SK-N-SH treated with all-trans-retinoic acid at 6 μM for 48 hours (cell line): ENCODE data around the gene ARIH2.

Experiments used
- ATAC-seq: fragments of 200-7000 bp; cut with Tn5 transposase; 3 replicates; pipeline ENCODE4 v1.9.1; 2020; ENCODE audit warnings: mild to moderate bottlenecking, moderate library complexity
- ARNTL ChIP-seq: fragments of 450-650 bp; formaldehyde crosslinking; IDR thresholded peaks from 2 replicates; pipeline ENCODE4 v1.5.0; 2020; ENCODE audit warnings: low read depth, mild to moderate bottlenecking, moderate library complexity, borderline replicate concordance
- BACH2 ChIP-seq: fragments of 250-450 bp; sonication (Bioruptor Pico); IDR thresholded peaks from 2 replicates; pipeline ENCODE4 v1.9.0; 2021; ENCODE audit warnings: mild to moderate bottlenecking, borderline replicate concordance
- ESRRG ChIP-seq: fragments of 250-450 bp; sonication (Bioruptor Pico); IDR thresholded peaks from 2 replicates; pipeline ENCODE4 v1.6.1; 2021; ENCODE audit warnings: mild to moderate bottlenecking
- ISL1 ChIP-seq: fragments of 250-450 bp; sonication (Bioruptor Pico); IDR thresholded peaks from 2 replicates; pipeline ENCODE4 v2.1.2; 2022; ENCODE audit warnings: mild to moderate bottlenecking, moderate library complexity
- OSR1 ChIP-seq: fragments of 250-450 bp; sonication (Bioruptor Pico); IDR thresholded peaks from 2 replicates; pipeline ENCODE4 v1.8.0; 2022; ENCODE audit warnings: moderate library complexity, mild to moderate bottlenecking, inconsistent platforms
- PPARA ChIP-seq: fragments of 250-450 bp; sonication (Bioruptor Pico); IDR thresholded peaks from 2 replicates; pipeline ENCODE4 v1.5.0; 2020; ENCODE audit warnings: mild to moderate bottlenecking, borderline replicate concordance
- RARB ChIP-seq: fragments of 250-450 bp; sonication (Bioruptor Pico); IDR thresholded peaks from 2 replicates; pipeline ENCODE4 v1.8.0; 2021; ENCODE audit warnings: mild to moderate bottlenecking, moderate library complexity
- SNAI2 ChIP-seq: fragments of 250-450 bp; sonication (Bioruptor Pico); IDR thresholded peaks from 2 replicates; pipeline ENCODE4 v1.5.0; 2020; ENCODE audit warnings: mild to moderate bottlenecking, moderate library complexity
- TCF4 ChIP-seq: fragments of 250-450 bp; sonication (Bioruptor Pico); IDR thresholded peaks from 2 replicates; pipeline ENCODE4 v1.8.0; 2021; ENCODE audit warnings: mild to moderate bottlenecking, moderate library complexity, borderline replicate concordance
- TOX ChIP-seq: fragments of 250-450 bp; sonication (Bioruptor Pico); IDR thresholded peaks from 2 replicates; pipeline ENCODE4 v1.8.0; 2021; ENCODE audit warnings: mild to moderate bottlenecking, moderate library complexity, borderline replicate concordance
- ZC3H10 ChIP-seq: fragments of 250-450 bp; sonication (Bioruptor Pico); IDR thresholded peaks from 2 replicates; pipeline ENCODE4 v1.5.1; 2021; ENCODE audit warnings: mild to moderate bottlenecking, moderate library complexity
- ZFP3 ChIP-seq: fragments of 250-450 bp; sonication (Bioruptor Pico); IDR thresholded peaks from 2 replicates; pipeline ENCODE4 v1.5.0; 2020; ENCODE audit warnings: mild to moderate bottlenecking, moderate library complexity
- ZFP30 ChIP-seq: fragments of 450-650 bp; formaldehyde crosslinking; IDR thresholded peaks from 2 replicates; pipeline ENCODE4 v1.5.0; 2022; ENCODE audit warnings: mild to moderate bottlenecking, moderate library complexity
- ZNF565 ChIP-seq: fragments of 450-650 bp; formaldehyde crosslinking; conservative IDR thresholded peaks from 2 replicates; pipeline ENCODE4 v1.5.0; 2020; ENCODE audit warnings: low read depth, mild to moderate bottlenecking, moderate library complexity
- ZNF70 ChIP-seq: fragments of 450-650 bp; formaldehyde crosslinking; IDR thresholded peaks from 2 replicates; pipeline ENCODE4 v1.5.0; 2020; ENCODE audit warnings: mild to moderate bottlenecking, moderate library complexity
- ZNF8 ChIP-seq: fragments of 450-650 bp; formaldehyde crosslinking; IDR thresholded peaks from 2 replicates; pipeline ENCODE4 v1.5.0; 2020; ENCODE audit warnings: mild to moderate bottlenecking, moderate library complexity
- TF ChIP-seq, protein P1 (sequence below): fragments of 250-450 bp; sonication (Bioruptor Pico); IDR thresholded peaks from 2 replicates; pipeline ENCODE4 v1.5.0; 2020; ENCODE audit warnings: mild to moderate bottlenecking, moderate library complexity
- TF ChIP-seq, protein P2 (sequence below): fragments of 250-450 bp; sonication (Bioruptor Pico); IDR thresholded peaks from 2 replicates; pipeline ENCODE4 v1.5.1; 2021; ENCODE audit warnings: mild to moderate bottlenecking, moderate library complexity
- TF ChIP-seq, protein P3 (sequence below): fragments of 250-450 bp; sonication (Bioruptor Pico); IDR thresholded peaks from 2 replicates; pipeline ENCODE4 v1.8.0; 2021; ENCODE audit warnings: low read depth, mild to moderate bottlenecking, moderate library complexity, borderline replicate concordance
- TF ChIP-seq, protein P4 (sequence below): fragments of 250-450 bp; sonication (Bioruptor Pico); IDR thresholded peaks from 2 replicates; pipeline ENCODE4 v1.8.0; 2020; ENCODE audit warnings: mild to moderate bottlenecking, moderate library complexity, borderline replicate concordance
- TF ChIP-seq, protein P5 (sequence below): fragments of 250-450 bp; sonication (Bioruptor Pico); IDR thresholded peaks from 2 replicates; pipeline ENCODE4 v1.5.1; 2020; ENCODE audit warnings: low read depth, mild to moderate bottlenecking, moderate library complexity

The ARIH2 gene

DNA sequence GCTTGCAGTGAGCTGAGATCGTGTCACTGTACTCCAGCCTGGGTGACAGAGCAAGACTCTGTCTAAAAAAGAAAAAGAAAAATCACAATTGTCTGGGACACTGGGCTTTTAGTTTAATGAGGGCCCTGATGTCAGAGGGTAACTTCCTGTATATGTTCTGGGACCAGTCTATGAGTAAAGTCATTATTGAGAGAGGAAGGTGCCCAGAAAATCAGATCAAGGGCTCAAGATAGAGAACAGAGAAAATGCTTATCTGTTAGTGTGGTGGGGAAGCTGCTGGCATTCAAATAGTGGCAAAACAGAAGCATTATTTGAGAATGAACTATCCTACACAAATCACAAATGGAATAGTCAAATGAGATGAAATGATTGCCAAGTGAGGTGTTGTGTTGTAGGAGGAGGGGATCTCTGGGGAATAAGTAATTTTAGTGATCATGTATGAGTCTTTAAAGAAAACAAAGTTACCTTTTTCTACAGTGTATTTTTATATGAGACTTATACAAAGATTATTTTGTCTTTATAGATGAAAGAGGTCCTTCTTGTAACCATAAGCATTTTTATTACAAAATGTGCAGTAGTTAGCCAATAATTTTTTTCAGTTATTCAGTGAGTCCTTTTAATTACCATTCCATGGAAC, 13.4 kb downstream of the ARIH2 start:
- TF ChIP-seq, protein P1, sequence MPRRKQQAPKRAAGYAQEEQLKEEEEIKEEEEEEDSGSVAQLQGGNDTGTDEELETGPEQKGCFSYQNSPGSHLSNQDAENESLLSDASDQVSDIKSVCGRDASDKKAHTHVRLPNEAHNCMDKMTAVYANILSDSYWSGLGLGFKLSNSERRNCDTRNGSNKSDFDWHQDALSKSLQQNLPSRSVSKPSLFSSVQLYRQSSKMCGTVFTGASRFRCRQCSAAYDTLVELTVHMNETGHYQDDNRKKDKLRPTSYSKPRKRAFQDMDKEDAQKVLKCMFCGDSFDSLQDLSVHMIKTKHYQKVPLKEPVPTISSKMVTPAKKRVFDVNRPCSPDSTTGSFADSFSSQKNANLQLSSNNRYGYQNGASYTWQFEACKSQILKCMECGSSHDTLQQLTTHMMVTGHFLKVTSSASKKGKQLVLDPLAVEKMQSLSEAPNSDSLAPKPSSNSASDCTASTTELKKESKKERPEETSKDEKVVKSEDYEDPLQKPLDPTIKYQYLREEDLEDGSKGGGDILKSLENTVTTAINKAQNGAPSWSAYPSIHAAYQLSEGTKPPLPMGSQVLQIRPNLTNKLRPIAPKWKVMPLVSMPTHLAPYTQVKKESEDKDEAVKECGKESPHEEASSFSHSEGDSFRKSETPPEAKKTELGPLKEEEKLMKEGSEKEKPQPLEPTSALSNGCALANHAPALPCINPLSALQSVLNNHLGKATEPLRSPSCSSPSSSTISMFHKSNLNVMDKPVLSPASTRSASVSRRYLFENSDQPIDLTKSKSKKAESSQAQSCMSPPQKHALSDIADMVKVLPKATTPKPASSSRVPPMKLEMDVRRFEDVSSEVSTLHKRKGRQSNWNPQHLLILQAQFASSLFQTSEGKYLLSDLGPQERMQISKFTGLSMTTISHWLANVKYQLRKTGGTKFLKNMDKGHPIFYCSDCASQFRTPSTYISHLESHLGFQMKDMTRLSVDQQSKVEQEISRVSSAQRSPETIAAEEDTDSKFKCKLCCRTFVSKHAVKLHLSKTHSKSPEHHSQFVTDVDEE: no peak
- TF ChIP-seq ZNF565 (CRISPR knock-in tag) (no peak), ZC3H10 (no peak), OSR1 (CRISPR knock-in tag) (no peak), ZNF70 (CRISPR knock-in tag) (no peak), TCF4 (CRISPR knock-in tag) (no peak), ZFP30 (CRISPR knock-in tag) (no peak), ESRRG (CRISPR knock-in tag) (no peak), BACH2 (CRISPR knock-in tag) (no peak), ISL1 (no peak), ARNTL (no peak)
- TF ChIP-seq, protein P2, sequence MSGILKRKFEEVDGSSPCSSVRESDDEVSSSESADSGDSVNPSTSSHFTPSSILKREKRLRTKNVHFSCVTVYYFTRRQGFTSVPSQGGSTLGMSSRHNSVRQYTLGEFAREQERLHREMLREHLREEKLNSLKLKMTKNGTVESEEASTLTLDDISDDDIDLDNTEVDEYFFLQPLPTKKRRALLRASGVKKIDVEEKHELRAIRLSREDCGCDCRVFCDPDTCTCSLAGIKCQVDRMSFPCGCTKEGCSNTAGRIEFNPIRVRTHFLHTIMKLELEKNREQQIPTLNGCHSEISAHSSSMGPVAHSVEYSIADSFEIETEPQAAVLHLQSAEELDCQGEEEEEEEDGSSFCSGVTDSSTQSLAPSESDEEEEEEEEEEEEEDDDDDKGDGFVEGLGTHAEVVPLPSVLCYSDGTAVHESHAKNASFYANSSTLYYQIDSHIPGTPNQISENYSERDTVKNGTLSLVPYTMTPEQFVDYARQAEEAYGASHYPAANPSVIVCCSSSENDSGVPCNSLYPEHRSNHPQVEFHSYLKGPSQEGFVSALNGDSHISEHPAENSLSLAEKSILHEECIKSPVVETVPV (CRISPR knock-in tag): no peak
- TF ChIP-seq, protein P3, sequence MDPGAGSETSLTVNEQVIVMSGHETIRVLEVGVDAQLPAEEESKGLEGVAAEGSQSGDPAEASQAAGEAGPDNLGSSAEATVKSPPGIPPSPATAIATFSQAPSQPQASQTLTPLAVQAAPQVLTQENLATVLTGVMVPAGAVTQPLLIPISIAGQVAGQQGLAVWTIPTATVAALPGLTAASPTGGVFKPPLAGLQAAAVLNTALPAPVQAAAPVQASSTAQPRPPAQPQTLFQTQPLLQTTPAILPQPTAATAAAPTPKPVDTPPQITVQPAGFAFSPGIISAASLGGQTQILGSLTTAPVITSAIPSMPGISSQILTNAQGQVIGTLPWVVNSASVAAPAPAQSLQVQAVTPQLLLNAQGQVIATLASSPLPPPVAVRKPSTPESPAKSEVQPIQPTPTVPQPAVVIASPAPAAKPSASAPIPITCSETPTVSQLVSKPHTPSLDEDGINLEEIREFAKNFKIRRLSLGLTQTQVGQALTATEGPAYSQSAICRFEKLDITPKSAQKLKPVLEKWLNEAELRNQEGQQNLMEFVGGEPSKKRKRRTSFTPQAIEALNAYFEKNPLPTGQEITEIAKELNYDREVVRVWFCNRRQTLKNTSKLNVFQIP (CRISPR knock-in tag): no peak
- no peak for ATAC-seq

DNA sequence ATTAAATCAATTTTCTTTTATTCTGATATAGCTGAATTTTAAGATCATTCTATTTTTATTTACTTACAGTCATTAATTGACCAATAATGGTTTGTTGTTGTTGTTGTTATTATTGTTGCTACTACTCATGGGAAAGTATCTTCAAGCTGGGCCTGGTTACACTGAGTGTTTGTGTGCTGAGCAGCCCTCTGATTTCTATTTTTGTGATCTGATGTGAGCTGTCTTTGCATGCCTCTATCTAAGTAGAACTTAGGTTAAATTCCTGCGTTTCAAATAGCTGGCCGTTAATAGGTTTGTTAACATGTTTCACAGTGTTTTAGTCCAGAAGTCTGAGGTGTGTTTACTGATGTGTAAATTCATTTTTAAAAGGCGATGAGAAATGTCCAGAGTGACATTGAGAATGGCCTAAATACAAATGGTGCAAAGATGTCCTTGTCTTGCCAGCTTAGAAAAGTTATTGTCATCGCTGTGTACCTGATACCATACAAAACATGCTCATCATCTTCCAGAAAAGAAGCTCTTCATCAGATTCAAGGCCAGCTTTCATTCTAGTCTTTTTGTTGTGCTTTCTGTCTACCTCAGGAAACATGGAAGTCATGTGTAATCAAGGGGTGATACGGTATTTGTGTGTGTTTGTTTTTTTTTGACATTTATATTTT, 15.8 kb downstream of the ARIH2 start:
- no peak for ATAC-seq
- TF ChIP-seq ZNF70 (CRISPR knock-in tag): no peak
- TF ChIP-seq TOX: no peak
- TF ChIP-seq PPARA (CRISPR knock-in tag): no peak
- TF ChIP-seq, protein P4, sequence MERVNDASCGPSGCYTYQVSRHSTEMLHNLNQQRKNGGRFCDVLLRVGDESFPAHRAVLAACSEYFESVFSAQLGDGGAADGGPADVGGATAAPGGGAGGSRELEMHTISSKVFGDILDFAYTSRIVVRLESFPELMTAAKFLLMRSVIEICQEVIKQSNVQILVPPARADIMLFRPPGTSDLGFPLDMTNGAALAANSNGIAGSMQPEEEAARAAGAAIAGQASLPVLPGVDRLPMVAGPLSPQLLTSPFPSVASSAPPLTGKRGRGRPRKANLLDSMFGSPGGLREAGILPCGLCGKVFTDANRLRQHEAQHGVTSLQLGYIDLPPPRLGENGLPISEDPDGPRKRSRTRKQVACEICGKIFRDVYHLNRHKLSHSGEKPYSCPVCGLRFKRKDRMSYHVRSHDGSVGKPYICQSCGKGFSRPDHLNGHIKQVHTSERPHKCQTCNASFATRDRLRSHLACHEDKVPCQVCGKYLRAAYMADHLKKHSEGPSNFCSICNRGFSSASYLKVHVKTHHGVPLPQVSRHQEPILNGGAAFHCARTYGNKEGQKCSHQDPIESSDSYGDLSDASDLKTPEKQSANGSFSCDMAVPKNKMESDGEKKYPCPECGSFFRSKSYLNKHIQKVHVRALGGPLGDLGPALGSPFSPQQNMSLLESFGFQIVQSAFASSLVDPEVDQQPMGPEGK (CRISPR knock-in tag): no peak
- TF ChIP-seq SNAI2 (CRISPR knock-in tag): no peak
- TF ChIP-seq ESRRG (CRISPR knock-in tag): no peak
- no peak for TF ChIP-seq ZC3H10
- no peak for TF ChIP-seq ARNTL
- no peak for TF ChIP-seq TCF4 (CRISPR knock-in tag)

DNA sequence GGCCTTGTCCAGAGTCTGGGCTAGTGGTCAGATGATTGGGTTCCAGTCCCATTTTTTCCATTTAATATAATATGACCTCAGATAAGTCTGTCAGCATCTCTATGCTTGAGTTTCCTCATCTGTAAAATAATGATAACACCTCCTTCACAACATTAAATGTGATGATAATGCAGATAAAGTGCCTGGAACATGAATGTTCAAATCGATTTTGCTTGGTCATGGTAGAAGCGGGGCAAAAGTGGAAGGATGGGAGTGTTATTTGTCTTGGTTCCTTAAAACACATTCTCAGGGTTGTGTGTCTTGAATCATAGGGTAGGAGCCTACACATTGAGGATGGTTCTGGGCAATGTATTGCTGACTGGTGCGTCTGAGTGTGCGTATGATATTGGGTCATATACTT, 16.9 kb downstream of the ARIH2 start:
- ATAC-seq: no peak
- no peak for TF ChIP-seq ZNF8 (CRISPR knock-in tag)
- no peak for TF ChIP-seq ZFP30 (CRISPR knock-in tag)
- no peak for TF ChIP-seq PPARA (CRISPR knock-in tag)
- TF ChIP-seq BACH2 (CRISPR knock-in tag): no peak
- TF ChIP-seq RARB (CRISPR knock-in tag): no peak
- TF ChIP-seq, protein P4 (CRISPR knock-in tag): no peak
- TF ChIP-seq, protein P3 (CRISPR knock-in tag): no peak
- TF ChIP-seq, protein P2 (CRISPR knock-in tag): no peak
- TF ChIP-seq ZFP3 (CRISPR knock-in tag): no peak
- TF ChIP-seq, protein P5, sequence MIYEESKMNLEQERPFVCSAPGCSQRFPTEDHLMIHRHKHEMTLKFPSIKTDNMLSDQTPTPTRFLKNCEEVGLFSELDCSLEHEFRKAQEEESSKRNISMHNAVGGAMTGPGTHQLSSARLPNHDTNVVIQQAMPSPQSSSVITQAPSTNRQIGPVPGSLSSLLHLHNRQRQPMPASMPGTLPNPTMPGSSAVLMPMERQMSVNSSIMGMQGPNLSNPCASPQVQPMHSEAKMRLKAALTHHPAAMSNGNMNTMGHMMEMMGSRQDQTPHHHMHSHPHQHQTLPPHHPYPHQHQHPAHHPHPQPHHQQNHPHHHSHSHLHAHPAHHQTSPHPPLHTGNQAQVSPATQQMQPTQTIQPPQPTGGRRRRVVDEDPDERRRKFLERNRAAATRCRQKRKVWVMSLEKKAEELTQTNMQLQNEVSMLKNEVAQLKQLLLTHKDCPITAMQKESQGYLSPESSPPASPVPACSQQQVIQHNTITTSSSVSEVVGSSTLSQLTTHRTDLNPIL: no peak
- no peak for TF ChIP-seq TOX
- TF ChIP-seq ISL1: no peak
